ENCODE results near the gene DISC1. TPM values are rescaled to one million over a fixed set of nuclear protein-coding genes. Genes with fewer than 3 reads are reported as not detected.

The DISC1 gene
- total RNA-seq, 1 donor from 2014 or later, result 4.7 TPM

GRCh38 chr1:231866392-231867331 lies 240.1 kb downstream of the DISC1 start:
- H3K27ac Mint-ChIP-seq, result peak overlapping the region; percentile 25
- no peaks in the 10 kb centered on the region for H3K9me3 Mint-ChIP-seq
- peaks cover 6% of the 10 kb centered on the region for H3K27me3 Mint-ChIP-seq
- H3K4me1 Mint-ChIP-seq (ENCODE audit: unreplicated experiment), result peaks cover 22% of the 10 kb centered on the region
- H3K36me3 Mint-ChIP-seq, result no peaks in the 10 kb centered on the region
- TF ChIP-seq CTCF (conservative IDR thresholded peaks at IDR 0.05), result peak; percentile 98
- H3K4me3 Mint-ChIP-seq, result no peak overlapping the region
- DNase-seq (ENCODE audit: extremely low spot score, unreplicated experiment), result no peak

- Mint-ChIP-seq H3K27me3 (peaks cover 6% of the 10 kb centered on the region), H3K4me1 (ENCODE audit: unreplicated experiment) (peaks cover 18% of the 10 kb centered on the region), H3K27ac (no peak overlapping the region), H3K36me3 (no peaks in the 10 kb centered on the region), H3K4me3 (no peak overlapping the region), H3K9me3 (no peaks in the 10 kb centered on the region)
- DNase-seq (ENCODE audit: extremely low spot score, unreplicated experiment), result no peak
- no peak for TF ChIP-seq CTCF (conservative IDR thresholded peaks at IDR 0.05)
These were observed 241.0 kb downstream of the DISC1 start for GRCh38 chr1:231867607-231868006.

- Mint-ChIP-seq H3K4me3 (no peak overlapping the region), H3K9me3 (no peaks in the 10 kb centered on the region), H3K4me1 (ENCODE audit: unreplicated experiment) (peaks cover 18% of the 10 kb centered on the region), H3K27me3 (peaks cover 6% of the 10 kb centered on the region), H3K27ac (no peak overlapping the region), H3K36me3 (no peaks in the 10 kb centered on the region)
- DNase-seq (ENCODE audit: extremely low spot score, unreplicated experiment), result no peak
- TF ChIP-seq CTCF (conservative IDR thresholded peaks at IDR 0.05), result no peak
These were observed 242.8 kb downstream of the DISC1 start for GRCh38 chr1:231869364-231869763.

GRCh38 chr1:231871471-231871870 lies 244.9 kb downstream of the DISC1 start:
- peaks cover 16% of the 10 kb centered on the region for H3K4me1 Mint-ChIP-seq (ENCODE audit: unreplicated experiment)
- H3K4me3 Mint-ChIP-seq, result no peak overlapping the region
- H3K27ac Mint-ChIP-seq, result no peak overlapping the region
- H3K27me3 Mint-ChIP-seq, result peaks cover 6% of the 10 kb centered on the region
- no peak for DNase-seq (ENCODE audit: extremely low spot score, unreplicated experiment)
- TF ChIP-seq CTCF (conservative IDR thresholded peaks at IDR 0.05), result no peak
- peaks cover 4% of the 10 kb centered on the region for H3K36me3 Mint-ChIP-seq
- H3K9me3 Mint-ChIP-seq, result no peaks in the 10 kb centered on the region

GRCh38 chr1:231871878-231872277 lies 245.3 kb downstream of the DISC1 start:
- no peak for DNase-seq (ENCODE audit: extremely low spot score, unreplicated experiment)
- Mint-ChIP-seq H3K9me3 (no peaks in the 10 kb centered on the region), H3K4me1 (ENCODE audit: unreplicated experiment) (peaks cover 12% of the 10 kb centered on the region), H3K27ac (no peak overlapping the region), H3K36me3 (peaks cover 4% of the 10 kb centered on the region), H3K4me3 (no peak overlapping the region), H3K27me3 (peaks cover 6% of the 10 kb centered on the region)
- no peak for TF ChIP-seq CTCF (conservative IDR thresholded peaks at IDR 0.05)
